GM10847 (cell line): ENCODE data around the gene XXYLT1.

Source experiments
- POLR2A ChIP-seq: IDR thresholded peaks from 2 replicates; pipeline ENCODE4 v1.6.1; 2011; ENCODE audit not compliant: insufficient read length; ENCODE audit errors: extremely low read depth

Gene XXYLT1

GRCh38 chr3:195080571-195081151 lies 190.3 kb downstream of the XXYLT1 start:
- TF ChIP-seq POLR2A = no peak

- TF ChIP-seq POLR2A = no peak
Measured at GRCh38 chr3:195080125-195080524, 190.8 kb downstream of the XXYLT1 start.

- no peak for TF ChIP-seq POLR2A
Measured at GRCh38 chr3:195079636-195080035, 191.3 kb downstream of the XXYLT1 start.

- no peak for TF ChIP-seq POLR2A
Measured at GRCh38 chr3:195078891-195079440, 192.0 kb downstream of the XXYLT1 start.

GRCh38 chr3:195077611-195078540 lies 193.1 kb downstream of the XXYLT1 start:
- TF ChIP-seq POLR2A = no peak

- no peak for TF ChIP-seq POLR2A
Measured at GRCh38 chr3:195076981-195077610, 193.9 kb downstream of the XXYLT1 start.

- no peak for TF ChIP-seq POLR2A
Measured at GRCh38 chr3:195075941-195076875, 194.8 kb downstream of the XXYLT1 start.

- no peak for TF ChIP-seq POLR2A
Measured at GRCh38 chr3:195075199-195075940, 195.6 kb downstream of the XXYLT1 start.

- no peak for TF ChIP-seq POLR2A
Measured at GRCh38 chr3:195073866-195074860, 196.8 kb downstream of the XXYLT1 start.

- no peak for TF ChIP-seq POLR2A
Measured at GRCh38 chr3:195072916-195073564, 197.9 kb downstream of the XXYLT1 start.

- no peak for TF ChIP-seq POLR2A
Measured at GRCh38 chr3:195071916-195072820, 198.8 kb downstream of the XXYLT1 start.
